GM15510 (cell line): ENCODE results near the gene COL1A1.

Experiments used
- POLR2A ChIP-seq: IDR thresholded peaks from 3 replicates; pipeline ENCODE4 v1.6.1; 2011; ENCODE audit warnings: borderline replicate concordance; ENCODE audit not compliant: insufficient read length; ENCODE audit errors: extremely low read depth

COL1A1 gene

DNA sequence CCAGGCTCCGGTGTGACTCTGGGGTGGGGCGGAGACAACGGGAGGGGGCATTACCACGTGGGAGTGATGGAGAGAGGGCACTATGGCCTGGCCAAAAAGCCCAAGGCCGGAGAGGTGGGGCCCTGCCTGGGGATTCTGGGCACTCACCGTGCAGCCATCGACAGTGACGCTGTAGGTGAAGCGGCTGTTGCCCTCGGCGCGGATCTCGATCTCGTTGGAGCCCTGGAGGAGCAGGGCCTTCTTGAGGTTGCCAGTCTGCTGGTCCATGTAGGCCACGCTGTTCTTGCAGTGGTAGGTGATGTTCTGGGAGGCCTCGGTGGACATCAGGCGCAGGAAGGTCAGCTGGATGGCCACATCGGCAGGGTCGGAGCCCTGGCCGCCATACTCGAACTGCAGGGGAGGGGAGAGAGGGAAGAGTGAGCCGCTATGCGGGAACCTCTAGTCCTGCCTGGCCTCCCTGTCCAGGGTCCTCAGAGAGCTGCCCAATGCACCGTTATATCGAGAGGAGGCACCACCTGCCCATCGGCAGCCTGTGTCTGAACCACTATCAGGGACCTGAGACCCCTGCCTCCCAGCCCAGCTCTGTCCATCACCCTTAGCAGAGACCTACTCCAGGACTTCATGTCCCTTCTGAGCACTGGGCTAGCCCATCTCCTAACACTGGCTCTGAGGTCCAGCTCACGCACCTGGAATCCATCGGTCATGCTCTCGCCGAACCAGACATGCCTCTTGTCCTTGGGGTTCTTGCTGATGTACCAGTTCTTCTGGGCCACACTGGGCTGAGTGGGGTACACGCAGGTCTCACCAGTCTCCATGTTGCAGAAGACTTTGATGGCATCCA, 15.6 kb downstream of the COL1A1 start:
- TF ChIP-seq POLR2A: no peak

- TF ChIP-seq POLR2A: no peak
These were observed 16.6 kb downstream of the COL1A1 start for GRCh38 chr17:50184611-50185398.

GRCh38 chr17:50184064-50184463, 17.4 kb downstream of the COL1A1 start:
- no peak for TF ChIP-seq POLR2A

GRCh38 chr17:50183421-50183994, 17.9 kb downstream of the COL1A1 start:
- TF ChIP-seq POLR2A: no peak

GRCh38 chr17:50182783-50183420, 18.5 kb downstream of the COL1A1 start:
- TF ChIP-seq POLR2A: no peak

DNA sequence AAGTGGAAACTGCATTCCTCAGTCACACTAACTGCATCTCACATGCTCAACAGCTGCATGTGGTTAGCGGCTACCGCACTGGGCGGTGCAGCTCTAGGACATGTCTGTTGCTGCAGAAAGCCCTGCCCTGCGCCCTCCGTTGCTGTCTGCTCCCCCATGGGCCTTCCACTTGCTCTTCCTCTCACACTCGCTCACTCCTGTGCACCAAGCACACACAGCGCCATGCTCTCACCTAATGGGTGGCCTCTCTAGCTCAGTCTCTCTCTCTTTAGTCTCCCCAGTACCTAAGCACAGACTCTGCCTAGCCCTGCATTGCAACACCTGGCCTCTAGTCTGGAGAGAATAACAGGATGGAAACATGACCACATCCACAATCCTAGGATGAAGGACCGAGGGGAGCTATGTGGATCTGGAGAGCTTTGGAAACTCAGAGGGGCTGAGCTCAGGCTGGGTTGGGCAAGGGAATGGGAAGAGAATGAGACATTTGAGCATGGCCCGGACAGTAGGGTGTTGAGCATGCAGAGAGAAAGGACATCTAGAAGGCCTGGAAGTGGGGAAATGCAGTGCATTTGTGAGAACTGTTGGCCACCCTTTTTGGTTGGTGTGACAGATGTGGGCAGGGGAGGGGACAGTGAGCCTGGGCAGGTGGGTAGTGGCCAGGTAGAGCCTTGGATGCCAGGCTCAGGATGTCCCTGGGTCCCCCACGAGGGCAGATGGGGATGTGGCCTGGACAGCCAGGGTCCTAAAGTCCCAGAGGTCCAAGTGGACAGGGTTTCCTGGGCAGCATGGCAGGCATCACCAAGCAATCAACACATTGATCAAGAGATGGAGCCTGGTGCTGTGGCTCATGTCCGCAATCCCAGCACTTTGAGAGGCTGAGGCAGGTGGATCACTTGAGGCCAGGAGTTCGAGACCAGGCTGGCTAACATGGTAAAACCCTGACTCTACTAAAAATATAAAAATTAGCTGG, 19.6 kb downstream of the COL1A1 start:
- TF ChIP-seq POLR2A: no peak

- TF ChIP-seq POLR2A: no peak
These were observed 20.3 kb downstream of the COL1A1 start for GRCh38 chr17:50181144-50181543.

DNA sequence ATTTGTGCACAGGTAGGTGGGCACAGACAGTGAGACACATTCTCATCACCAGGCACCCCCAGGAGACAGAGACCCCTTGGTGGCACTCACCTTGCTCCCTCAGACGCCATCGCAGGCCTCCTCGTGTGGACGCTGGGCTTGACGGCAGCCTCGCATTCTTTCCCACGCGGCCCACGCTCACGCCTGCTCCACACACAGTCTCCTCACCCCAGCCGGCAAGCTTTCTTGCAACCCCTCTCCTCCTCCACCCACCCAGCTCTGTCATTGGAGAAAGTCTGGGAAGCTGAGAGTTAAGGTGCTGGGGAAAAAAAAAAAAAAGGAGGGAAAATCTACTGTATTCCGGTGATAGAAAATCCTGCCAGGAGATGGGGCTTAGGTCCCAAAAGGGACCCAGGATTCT, 20.8 kb downstream of the COL1A1 start:
- no peak for TF ChIP-seq POLR2A

DNA sequence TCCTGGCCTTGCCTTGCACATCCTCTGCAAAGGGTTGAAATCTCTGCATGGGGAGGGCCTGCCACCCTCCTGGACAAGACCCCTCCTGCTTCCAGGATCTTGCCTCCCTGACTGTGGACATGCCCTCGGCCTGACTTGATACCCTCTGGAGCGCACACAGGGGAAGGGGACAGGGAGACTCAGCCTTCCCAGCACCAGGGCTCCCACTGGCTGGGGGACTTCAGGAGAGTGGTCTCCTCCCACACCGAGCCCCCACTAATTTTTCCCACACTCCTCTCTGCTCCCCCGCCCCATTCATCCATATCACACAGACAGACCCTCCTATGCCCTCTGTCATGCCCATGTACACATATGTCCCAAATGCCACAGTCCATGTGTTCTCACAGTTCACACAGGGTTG, 21.3 kb downstream of the COL1A1 start:
- no peak for TF ChIP-seq POLR2A

GRCh38 chr17:50177983-50178834, 23.2 kb downstream of the COL1A1 start:
- no peak for TF ChIP-seq POLR2A

GRCh38 chr17:50177476-50177875, 24.0 kb downstream of the COL1A1 start:
- TF ChIP-seq POLR2A: no peak

GRCh38 chr17:50176559-50177357, 24.7 kb downstream of the COL1A1 start:
- no peak for TF ChIP-seq POLR2A
